ENCODE measurements around the gene TRAF6.

DNA sequence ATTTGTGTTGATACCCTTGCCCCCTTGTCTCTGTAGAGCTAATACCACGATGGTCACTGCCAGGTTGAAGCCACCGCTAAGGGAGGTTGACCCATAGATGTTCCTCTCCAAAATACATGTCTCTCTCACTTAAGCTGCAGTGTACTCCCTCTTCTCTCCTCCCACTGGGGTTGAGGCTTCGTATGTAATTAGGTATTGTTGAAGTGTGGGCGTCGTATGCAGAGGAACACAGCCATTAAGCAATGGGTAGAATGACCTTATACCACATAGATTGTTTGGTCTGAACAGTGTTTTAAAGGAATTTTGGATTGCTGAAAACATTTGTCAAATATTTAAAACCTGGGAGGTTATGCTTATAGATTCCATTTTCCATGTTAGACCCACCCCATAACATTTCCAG is 71.9 kb downstream of the TRAF6 start:
- TF ChIP-seq, protein P1, sequence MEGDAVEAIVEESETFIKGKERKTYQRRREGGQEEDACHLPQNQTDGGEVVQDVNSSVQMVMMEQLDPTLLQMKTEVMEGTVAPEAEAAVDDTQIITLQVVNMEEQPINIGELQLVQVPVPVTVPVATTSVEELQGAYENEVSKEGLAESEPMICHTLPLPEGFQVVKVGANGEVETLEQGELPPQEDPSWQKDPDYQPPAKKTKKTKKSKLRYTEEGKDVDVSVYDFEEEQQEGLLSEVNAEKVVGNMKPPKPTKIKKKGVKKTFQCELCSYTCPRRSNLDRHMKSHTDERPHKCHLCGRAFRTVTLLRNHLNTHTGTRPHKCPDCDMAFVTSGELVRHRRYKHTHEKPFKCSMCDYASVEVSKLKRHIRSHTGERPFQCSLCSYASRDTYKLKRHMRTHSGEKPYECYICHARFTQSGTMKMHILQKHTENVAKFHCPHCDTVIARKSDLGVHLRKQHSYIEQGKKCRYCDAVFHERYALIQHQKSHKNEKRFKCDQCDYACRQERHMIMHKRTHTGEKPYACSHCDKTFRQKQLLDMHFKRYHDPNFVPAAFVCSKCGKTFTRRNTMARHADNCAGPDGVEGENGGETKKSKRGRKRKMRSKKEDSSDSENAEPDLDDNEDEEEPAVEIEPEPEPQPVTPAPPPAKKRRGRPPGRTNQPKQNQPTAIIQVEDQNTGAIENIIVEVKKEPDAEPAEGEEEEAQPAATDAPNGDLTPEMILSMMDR (IDR thresholded peaks at IDR 0.05): no peak
- no peak for TF ChIP-seq POLR2AphosphoS5 (IDR thresholded peaks at IDR 0.05)
- TF ChIP-seq POLR2A (IDR thresholded peaks at IDR 0.05): no peak

Data from sigmoid colon (tissue), 4 donors.